SJSA1 (cell line): Measurements from ENCODE around the gene LMO2. TPM values are rescaled to one million over a fixed set of nuclear protein-coding genes. Genes with fewer than 3 reads are reported as not detected.
"Not testable (repeated sequence)": the region's sequence is repeated elsewhere in the genome, so short reads cannot be mapped to it uniquely, and the experiment has no call there.

ENCODE experiments used
- DNase-seq, 2 experiments: peaks; one replicate each; pipeline ENCODE4 v3.0.0-alpha.2; 2015 to 2020; ENCODE audit warnings: low spot score in 2 of 2, low read depth in 1 of 2
- H3K27ac ChIP-seq: fragments of 250-450 bp; sonication (Bioruptor Pico); 2 replicates; pipeline ENCODE4 v1.5.1; 2020; ENCODE audit warnings: mild to moderate bottlenecking, moderate library complexity
- H3K27me3 ChIP-seq: fragments of 250-450 bp; sonication (Bioruptor Pico); replicated peaks from 2 replicates; pipeline ENCODE4 v1.5.1; 2020; ENCODE audit warnings: mild to moderate bottlenecking, moderate library complexity
- H3K36me3 ChIP-seq: fragments of 250-450 bp; sonication (Bioruptor Pico); 2 replicates; pipeline ENCODE4 v1.5.1; 2020; ENCODE audit warnings: mild to moderate bottlenecking
- H3K4me1 ChIP-seq: fragments of 250-450 bp; sonication (Bioruptor Pico); replicated peaks from 2 replicates; pipeline ENCODE4 v1.6.1; 2021; ENCODE audit warnings: mild to moderate bottlenecking
- H3K4me3 ChIP-seq: fragments of 250-450 bp; sonication (Bioruptor Pico); 2 replicates; pipeline ENCODE4 v1.5.1; 2020; ENCODE audit warnings: mild to moderate bottlenecking
- H3K9me3 ChIP-seq: fragments of 250-450 bp; sonication (Bioruptor Pico); replicated peaks from 2 replicates; pipeline ENCODE4 v1.5.1; 2020; ENCODE audit warnings: mild to moderate bottlenecking
- total RNA-seq: library from RNA; depleted of rRNA; stranded (reverse); fragments of >200 nt; shearing (Covaris generic); gene quantifications from 2 replicates; pipeline ENCODE4 v1.2.3, GENCODE V29; 2014

The LMO2 gene
- total RNA-seq, 1 experiment from 2014 or later: not detected

DNA sequence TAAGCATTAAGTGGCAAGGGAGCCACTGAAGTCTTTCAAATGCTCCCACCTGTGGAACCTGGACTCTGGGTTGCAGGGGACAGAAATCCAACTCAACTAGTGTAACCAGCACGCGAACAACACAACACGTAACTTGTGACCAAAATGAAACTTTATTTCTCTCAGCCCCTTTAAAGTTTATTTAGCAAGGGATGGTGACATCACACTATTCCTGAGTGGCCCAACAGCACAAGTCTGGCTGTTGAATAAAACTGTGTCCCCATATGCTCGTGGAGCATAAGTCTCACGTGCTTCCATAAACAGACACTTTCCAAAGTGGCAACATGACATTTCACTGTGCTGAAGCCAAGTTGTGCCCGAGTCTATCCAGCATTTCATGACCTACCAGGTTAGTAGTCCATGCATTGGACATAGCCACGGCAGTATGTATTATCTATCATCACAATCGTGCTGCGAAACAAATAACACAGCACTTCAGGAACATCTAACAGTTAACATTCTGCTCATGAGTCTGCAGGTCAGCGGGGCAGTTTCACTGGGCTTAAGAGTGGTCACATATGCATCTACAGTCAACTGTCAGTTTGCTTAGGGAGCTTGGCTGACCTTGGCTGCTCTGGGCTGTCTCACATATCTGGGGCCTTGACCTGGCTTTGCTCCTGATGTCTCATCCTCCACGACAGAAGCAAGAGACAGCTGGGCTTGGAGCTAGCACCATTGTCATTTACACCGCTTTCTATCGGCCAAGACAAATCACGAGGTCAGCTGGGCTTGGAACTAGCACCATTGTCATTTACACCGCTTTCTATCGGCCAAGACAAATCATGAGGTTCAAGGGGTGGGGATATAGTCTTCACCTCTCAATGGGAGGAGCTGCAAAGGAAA, 35.0 kb upstream of the LMO2 start:
- no peak for DNase-seq
- H3K27ac ChIP-seq: no peak overlapping the region
- no peak overlapping the region for H3K4me3 ChIP-seq
- H3K36me3 ChIP-seq: no peaks in the 10 kb centered on the region
- no peaks in the 10 kb centered on the region for H3K9me3 ChIP-seq
- H3K4me1 ChIP-seq: no peaks in the 10 kb centered on the region
- peaks cover 4% of the 10 kb centered on the region for H3K27me3 ChIP-seq

DNA sequence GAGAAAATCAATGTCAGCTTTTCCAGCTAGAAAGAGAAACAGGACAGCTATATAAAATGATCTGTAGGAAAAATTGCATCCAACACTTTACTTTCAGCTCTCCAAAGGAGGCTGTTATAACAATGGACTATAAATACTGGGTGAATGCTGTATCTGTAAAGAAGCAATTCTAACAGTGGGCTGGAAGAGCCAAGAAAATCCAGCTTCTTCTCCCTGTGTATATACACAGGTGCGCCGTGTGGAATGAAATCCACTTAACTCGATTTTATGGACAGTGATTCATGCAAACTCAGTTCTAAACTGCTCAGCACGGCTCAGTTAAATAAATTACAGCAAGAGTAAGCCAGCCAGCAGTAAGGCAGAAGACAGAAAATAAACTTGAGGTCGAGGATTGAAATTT, 32.5 kb upstream of the LMO2 start:
- H3K36me3 ChIP-seq: no peaks in the 10 kb centered on the region
- DNase-seq: no peak
- no peak overlapping the region for H3K4me3 ChIP-seq
- H3K27ac ChIP-seq: no peak overlapping the region
- no peaks in the 10 kb centered on the region for H3K4me1 ChIP-seq
- peaks cover 4% of the 10 kb centered on the region for H3K27me3 ChIP-seq
- H3K9me3 ChIP-seq: no peaks in the 10 kb centered on the region

DNA sequence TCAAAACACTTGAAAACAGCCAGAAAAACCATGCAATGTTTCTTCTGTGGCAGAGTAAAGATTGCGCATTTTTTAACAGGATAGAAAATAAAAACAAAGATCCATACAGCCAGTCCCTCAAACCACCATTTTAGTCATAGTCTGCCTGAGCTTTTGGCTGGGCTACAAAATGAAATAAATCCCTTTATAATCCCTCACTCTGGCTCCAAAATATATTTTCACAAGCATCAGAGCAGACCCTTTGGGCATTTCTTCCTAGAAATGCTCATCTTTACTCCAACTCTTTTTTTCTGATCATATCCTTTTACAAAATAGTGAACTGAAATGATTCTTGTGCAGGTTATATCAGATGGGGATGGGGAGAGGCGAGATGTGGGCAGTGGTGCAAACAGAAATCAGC, 31.8 kb upstream of the LMO2 start:
- no peak for DNase-seq
- no peak overlapping the region for H3K27ac ChIP-seq
- H3K4me3 ChIP-seq: no peak overlapping the region
- H3K27me3 ChIP-seq: peaks cover 3% of the 10 kb centered on the region
- no peaks in the 10 kb centered on the region for H3K9me3 ChIP-seq
- no peaks in the 10 kb centered on the region for H3K36me3 ChIP-seq
- H3K4me1 ChIP-seq: no peaks in the 10 kb centered on the region

DNA sequence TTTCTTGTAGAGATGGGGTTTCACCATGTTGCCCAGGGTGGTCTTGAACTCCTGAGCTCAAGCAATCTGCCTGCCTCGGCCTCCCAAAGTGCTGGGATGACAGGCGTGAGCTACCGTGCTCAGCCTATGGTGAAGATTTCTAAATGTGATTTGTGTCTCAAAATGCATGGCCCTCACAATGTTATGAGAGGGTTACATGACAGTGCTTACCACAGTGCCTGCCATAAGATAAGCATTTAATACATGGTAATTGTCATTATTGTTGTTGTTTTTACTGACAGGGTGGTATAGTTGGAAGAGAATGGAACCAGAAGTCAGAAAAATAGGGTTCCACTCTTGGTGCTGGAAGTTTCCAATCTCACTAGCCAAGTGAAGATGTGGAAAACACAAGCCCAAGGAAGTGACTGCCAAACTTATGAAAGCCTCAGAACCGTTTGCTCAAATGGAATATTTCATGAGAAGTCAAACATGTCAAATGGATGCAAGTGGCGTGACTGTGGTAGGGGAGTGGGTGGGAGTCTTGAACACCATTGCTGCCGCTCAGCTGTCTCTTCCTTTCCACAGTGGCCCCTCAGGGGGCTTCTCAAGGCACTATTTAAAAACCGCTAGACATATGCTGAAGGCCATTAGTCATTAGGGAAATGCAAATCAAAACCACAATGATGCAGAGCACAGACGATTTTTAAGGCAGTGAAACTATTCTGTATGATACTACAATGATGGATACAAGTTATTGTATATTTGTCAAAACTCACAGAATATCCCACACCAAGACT, 29.1 kb upstream of the LMO2 start:
- H3K4me1 ChIP-seq: no peaks in the 10 kb centered on the region
- no peak overlapping the region for H3K27ac ChIP-seq
- DNase-seq: no peak
- H3K27me3 ChIP-seq: no peaks in the 10 kb centered on the region; the same call in 1 of the 2 replicates
- H3K4me3 ChIP-seq: no peak overlapping the region
- no peaks in the 10 kb centered on the region for H3K36me3 ChIP-seq
- H3K9me3 ChIP-seq: no peaks in the 10 kb centered on the region

DNA sequence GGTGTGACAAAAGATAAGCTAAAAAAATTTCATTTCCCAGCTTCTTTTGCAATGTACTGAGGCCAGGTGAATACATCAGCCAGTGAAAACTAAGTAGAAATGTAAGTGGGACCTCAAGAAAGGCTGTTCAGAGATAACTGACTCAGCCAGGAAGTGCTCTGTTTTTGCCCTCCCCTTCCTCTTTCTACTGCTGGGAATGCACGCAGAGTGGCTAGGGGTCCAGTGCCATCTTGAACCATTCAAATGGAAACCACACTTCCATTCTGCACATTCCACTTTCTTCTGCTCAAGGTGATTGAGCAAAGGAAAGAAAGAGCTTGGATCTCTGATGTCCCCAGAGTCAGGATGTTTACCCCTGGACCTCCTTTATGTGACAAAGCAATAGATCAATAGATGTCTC, 27.8 kb upstream of the LMO2 start:
- no peak overlapping the region for H3K4me3 ChIP-seq
- no peaks in the 10 kb centered on the region for H3K4me1 ChIP-seq
- H3K9me3 ChIP-seq: no peaks in the 10 kb centered on the region
- no peaks in the 10 kb centered on the region for H3K36me3 ChIP-seq
- DNase-seq: no peak
- H3K27me3 ChIP-seq: no peaks in the 10 kb centered on the region; the same call in 1 of the 2 replicates
- H3K27ac ChIP-seq: no peak overlapping the region

DNA sequence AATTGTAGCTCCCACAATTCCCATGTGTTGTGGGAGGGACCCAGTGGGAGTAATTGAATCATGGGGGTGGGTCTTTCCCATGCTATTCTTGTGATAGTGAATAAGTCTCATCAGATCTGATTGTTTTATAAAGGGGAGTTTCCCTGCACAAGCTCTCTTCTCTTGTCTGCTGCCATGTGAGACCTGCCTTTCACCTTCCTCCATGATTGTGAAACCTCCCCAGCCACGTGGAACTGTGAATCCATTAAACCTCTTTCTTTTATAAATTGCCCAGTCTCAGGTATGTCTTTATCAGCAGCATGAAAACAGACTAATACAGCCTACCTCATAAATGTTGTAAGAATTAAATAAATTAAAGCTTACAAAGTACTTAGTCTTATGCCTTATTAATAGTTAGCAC, 25.5 kb upstream of the LMO2 start:
- not testable (repeated sequence) for H3K4me3 ChIP-seq, H3K27ac ChIP-seq, H3K4me1 ChIP-seq, H3K36me3 ChIP-seq, H3K27me3 ChIP-seq, DNase-seq, H3K9me3 ChIP-seq

DNA sequence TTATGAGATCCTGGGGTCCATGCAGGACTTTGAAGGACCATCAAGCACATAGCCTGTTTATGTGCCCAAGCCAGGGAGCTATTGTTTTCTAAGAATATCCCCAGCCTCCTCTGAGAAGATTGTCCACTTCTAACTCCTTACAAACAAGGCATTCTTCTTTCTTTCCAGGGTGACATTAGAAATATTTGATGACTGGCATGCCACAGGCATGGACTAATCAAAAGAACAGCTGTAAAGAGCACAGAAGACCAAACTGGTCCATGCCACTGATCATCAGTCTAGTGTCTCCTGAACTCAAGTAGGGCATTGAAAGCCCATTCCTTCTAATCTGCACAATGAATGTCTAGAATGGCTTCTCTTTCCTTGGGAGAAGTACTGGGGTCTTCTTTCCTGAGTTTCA, 24.9 kb upstream of the LMO2 start:
- H3K4me3 ChIP-seq: no peak overlapping the region
- no peaks in the 10 kb centered on the region for H3K4me1 ChIP-seq
- 0 out of 2 replicates have a peak, but pooled peaks cover 2% of the 10 kb centered on the region for H3K27me3 ChIP-seq
- no peaks in the 10 kb centered on the region for H3K36me3 ChIP-seq
- H3K9me3 ChIP-seq: no peaks in the 10 kb centered on the region
- DNase-seq: no peak
- H3K27ac ChIP-seq: no peak overlapping the region

DNA sequence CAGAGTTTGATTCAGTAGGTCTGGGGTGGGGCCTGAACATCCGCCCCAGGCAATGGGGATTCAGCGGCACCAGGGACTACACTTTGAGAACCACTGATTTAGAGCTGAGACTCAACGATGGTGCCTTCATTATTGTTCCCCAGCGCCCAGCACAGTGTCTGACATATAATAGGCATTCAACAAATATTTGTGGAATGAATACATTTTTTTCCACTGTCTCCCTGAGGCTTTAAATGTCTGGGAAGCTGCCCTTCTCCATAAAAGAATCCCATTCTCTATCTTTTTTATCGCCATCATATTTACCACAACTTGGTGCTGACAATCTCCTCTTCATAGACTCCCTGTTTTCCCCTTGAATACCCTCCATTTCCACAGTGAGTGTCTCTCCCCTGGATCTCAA, 23.6 kb upstream of the LMO2 start:
- Histone ChIP-seq H3K36me3 (no peaks in the 10 kb centered on the region), H3K4me1 (no peaks in the 10 kb centered on the region), H3K27ac (no peak overlapping the region), H3K9me3 (no peaks in the 10 kb centered on the region), H3K27me3 (0 out of 2 replicates have a peak, but pooled peaks cover 2% of the 10 kb centered on the region), H3K4me3 (no peak overlapping the region)
- no peak for DNase-seq

DNA sequence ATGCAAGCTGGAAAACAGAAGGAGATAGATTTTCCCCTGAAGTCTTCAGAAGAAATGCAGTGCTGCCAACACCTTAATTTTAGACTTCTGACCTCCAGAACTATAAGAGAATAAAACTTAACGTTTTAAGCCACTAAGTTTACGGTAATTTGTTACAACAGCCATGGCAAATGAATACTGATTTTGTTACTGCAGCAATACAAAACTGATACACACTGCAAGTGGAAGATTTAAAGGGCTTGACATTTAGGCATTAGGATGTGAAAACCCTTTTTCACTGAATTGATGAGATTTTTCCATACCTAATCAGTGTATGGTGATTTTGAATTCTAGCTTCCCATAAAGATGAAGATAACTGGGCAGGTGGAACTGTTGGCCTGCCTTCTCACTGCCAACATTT, 22.1 kb upstream of the LMO2 start:
- Histone ChIP-seq H3K9me3 (no peaks in the 10 kb centered on the region), H3K27me3 (0 out of 2 replicates have a peak, but pooled peaks cover 6% of the 10 kb centered on the region), H3K36me3 (no peaks in the 10 kb centered on the region), H3K4me3 (no peak overlapping the region), H3K4me1 (no peaks in the 10 kb centered on the region), H3K27ac (no peak overlapping the region)
- DNase-seq: no peak

DNA sequence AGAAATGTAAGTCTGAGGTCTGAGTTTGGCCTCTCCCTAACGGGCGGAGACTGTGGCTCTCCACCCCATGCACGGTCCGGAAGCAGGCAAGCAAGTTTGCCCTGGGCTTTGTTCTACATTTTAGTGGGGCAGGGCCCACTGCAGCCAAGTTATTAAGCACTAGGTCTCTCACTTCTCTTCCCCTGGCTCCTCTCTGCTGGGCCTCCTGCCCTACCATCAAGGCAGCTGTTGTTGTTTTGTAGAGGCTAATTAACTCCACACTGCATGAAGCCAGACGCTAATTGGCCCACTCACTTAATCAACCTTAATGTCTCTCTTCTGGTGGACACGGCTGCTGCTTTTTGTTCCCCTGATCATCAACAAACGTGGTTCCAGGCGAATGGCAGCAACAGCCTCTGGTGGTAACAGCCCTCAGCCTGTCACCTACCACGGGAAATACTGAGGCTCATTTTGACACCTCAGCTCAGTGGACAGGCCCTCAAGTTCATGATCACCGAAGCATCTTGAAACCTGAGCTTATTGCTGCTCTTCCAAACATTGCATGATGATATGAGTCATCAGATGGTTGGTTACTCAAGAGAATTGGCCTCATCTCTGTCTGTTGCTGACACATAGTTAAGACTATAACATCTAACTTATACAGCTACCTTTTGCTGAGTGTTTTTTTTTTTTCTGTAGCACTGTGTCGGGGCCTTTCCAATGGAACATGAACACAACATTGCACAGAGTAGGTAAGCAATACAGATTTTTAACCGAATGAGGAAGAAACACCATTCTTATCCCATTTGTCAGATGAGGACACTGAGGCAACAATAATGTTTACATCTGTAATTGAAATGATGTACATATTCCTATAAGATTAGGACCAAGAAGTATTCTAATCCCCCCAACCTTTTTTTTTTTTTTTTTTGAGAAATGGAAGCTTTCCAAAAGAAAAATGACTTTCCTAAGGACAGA, 20.8 kb upstream of the LMO2 start:
- Histone ChIP-seq H3K9me3 (no peaks in the 10 kb centered on the region), H3K4me3 (no peak overlapping the region), H3K36me3 (no peaks in the 10 kb centered on the region), H3K27ac (no peak overlapping the region), H3K4me1 (no peaks in the 10 kb centered on the region), H3K27me3 (0 out of 2 replicates have a peak, but pooled peaks cover 6% of the 10 kb centered on the region)
- DNase-seq: no peak

DNA sequence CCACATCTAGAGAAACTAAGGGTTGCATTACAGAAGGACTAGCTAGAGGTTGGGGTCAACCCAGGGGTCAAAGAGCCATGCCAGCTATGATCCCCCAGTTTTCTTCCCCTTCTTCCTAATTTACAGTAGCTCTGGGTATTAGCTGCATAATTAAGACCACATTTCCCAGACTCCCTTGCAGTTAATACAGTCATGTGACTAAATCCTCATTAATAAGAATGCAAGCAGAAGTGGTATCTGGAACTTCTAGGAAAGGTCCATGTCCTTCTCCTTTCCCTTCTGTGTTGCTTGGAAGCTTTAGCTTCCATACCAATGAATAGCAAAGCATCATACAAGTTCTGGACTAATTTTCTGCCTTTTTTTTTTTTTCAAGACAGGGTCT, 19.1 kb upstream of the LMO2 start:
- H3K9me3 ChIP-seq: no peaks in the 10 kb centered on the region
- DNase-seq: no peak
- H3K27me3 ChIP-seq: peaks cover 6% of the 10 kb centered on the region; the same call in 1 of the 2 replicates
- H3K4me1 ChIP-seq: no peaks in the 10 kb centered on the region
- no peak overlapping the region for H3K4me3 ChIP-seq
- no peaks in the 10 kb centered on the region for H3K36me3 ChIP-seq
- no peak overlapping the region for H3K27ac ChIP-seq

DNA sequence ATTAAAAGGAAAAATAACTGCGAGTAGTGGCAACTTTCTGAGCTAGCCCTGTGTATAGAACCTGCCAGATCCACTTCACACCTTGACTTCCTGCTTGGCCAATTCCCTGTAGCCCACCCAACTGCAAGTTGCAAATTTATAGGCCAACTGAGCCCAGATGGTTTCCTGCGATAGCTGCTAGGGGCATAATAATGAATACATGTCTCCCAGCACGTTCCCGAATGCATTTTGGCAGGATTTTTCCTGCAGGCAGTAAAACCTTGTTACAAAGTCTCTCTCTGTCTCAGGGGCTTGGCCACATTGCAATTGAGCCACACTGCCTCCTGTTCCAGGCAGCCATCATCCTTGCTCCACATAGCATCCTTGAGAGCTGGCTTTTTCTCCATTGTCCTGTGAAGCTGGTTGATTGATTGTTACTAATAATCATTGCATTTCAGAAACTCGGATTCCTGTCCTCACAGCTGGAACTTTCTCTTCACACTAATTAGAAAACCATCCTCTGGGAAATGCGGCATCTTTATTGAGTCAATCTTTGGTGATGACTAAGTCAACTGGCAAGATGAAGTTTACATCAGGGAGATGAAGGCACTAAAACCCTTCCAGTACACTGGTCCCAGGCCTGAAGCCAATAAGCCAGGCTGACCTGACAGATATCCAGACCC, 18.6 kb upstream of the LMO2 start:
- no peaks in the 10 kb centered on the region for H3K36me3 ChIP-seq
- H3K4me1 ChIP-seq: no peaks in the 10 kb centered on the region
- no peaks in the 10 kb centered on the region for H3K9me3 ChIP-seq
- no peak for DNase-seq
- no peak overlapping the region for H3K4me3 ChIP-seq
- peaks cover 6% of the 10 kb centered on the region; the same call in 1 of the 2 replicates for H3K27me3 ChIP-seq
- no peak overlapping the region for H3K27ac ChIP-seq

DNA sequence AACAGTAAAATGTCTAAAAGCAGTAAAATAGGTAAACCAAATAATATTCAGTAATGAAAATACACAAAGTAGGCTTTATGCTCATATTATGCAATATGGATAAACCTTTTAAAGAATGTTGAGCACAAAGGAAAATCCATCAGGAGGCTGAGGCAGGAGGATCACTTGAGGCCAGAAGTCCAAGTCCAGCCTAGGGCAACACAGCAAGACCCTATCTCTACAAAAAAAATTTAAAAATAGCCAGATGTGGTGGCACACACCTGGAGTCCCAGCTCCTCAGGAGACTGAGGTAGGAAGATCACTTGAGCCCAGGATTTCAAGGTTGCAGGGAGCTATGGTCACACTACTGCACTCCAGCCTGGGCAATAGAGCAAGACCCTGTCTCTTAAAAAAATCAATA, 17.7 kb upstream of the LMO2 start:
- no peaks in the 10 kb centered on the region for H3K9me3 ChIP-seq
- no peak for DNase-seq
- H3K36me3 ChIP-seq: no peaks in the 10 kb centered on the region
- H3K27me3 ChIP-seq: peaks cover 11% of the 10 kb centered on the region; the same call in 1 of the 2 replicates
- H3K4me3 ChIP-seq: no peak overlapping the region
- no peak overlapping the region for H3K27ac ChIP-seq
- H3K4me1 ChIP-seq: no peaks in the 10 kb centered on the region
